Muscle of back (tissue), 13 donors: ENCODE data around the gene RXFP3. TPM values are rescaled to one million over a fixed set of nuclear protein-coding genes. Genes with fewer than 3 reads are reported as not detected.
"Not testable (repeated sequence)": the region's sequence is repeated elsewhere in the genome, so short reads cannot be mapped to it uniquely, and the experiment has no call there.

Experiments
- DNase-seq, 3 donors: peaks; one replicate each; pipeline versions ENCODE4 v3.0.0 to v3.0.0-alpha.2; 2013
- long read RNA-seq, 9 donors: transcript quantifications; one replicate each; lab custom pipeline, GENCODE V29; 2026
- polyA plus RNA-seq, 10 donors: library from polyadenylated mRNA; unstranded; fragments of 120-200 nt; gene quantifications; one replicate each; pipeline ENCODE4 v1.2.1, GENCODE V29; 2013; ENCODE audit not compliant: insufficient read length in 10 of 10

Gene RXFP3
- not detected for polyA plus RNA-seq
- long read RNA-seq, donor 1, result 0 reads
- long read RNA-seq, donor 2, result 0 reads
- long read RNA-seq, donor 3, result 0 reads
- long read RNA-seq, donor 4, result 0 reads
- long read RNA-seq, donor 5, result 0 reads
- long read RNA-seq, donor 6, result 0 reads
- long read RNA-seq, donor 7, result 0 reads
- long read RNA-seq, donor 8, result 0 reads
- long read RNA-seq, donor 9, result 0 reads

GRCh38 chr5:33936381-33937016 lies at the start of gene RXFP3:
Gene RXFP3 (plus strand): TSS chr5:33936386. CDS start chr5:33936741, 355 bp downstream.
- peak in 2 of 3 donors; percentile 25 to 74 for DNase-seq

- DNase-seq, result no peak
These were observed 48.9 kb upstream of the RXFP3 start for GRCh38 chr5:33887268-33887667.

- DNase-seq, result peak; percentile 52 to 82 (median 66)
These were observed 47.6 kb upstream of the RXFP3 start for GRCh38 chr5:33888587-33888986.

GRCh38 chr5:33890131-33891032 lies 45.8 kb upstream of the RXFP3 start:
- DNase-seq, result peak; percentile 44 to 80 (median 52)

GRCh38 chr5:33891446-33891787 lies 44.8 kb upstream of the RXFP3 start:
- no peak for DNase-seq

- DNase-seq, result peak; percentile 67 to 94 (median 83)
These were observed 44.2 kb upstream of the RXFP3 start, which contains the start of gene ADAMTS12 for GRCh38 chr5:33891788-33892619. Gene ADAMTS12 (minus strand): TSS chr5:33891990. CDS start chr5:33891856, 134 bp downstream.

- peak; percentile 62 to 91 (median 78) for DNase-seq
These were observed 43.5 kb upstream of the RXFP3 start for GRCh38 chr5:33892620-33893137.

GRCh38 chr5:33894566-33894965 lies 41.6 kb upstream of the RXFP3 start:
- DNase-seq, result no peak

- no peak for DNase-seq
These were observed 35.0 kb upstream of the RXFP3 start for GRCh38 chr5:33901156-33901555.

GRCh38 chr5:33903118-33903517 lies 33.1 kb upstream of the RXFP3 start:
- no peak for DNase-seq

- DNase-seq, result no peak
These were observed 30.8 kb upstream of the RXFP3 start for GRCh38 chr5:33905381-33905780.

GRCh38 chr5:33906248-33906647 lies 29.9 kb upstream of the RXFP3 start:
- not testable (repeated sequence) for DNase-seq

GRCh38 chr5:33914844-33915243 lies 21.3 kb upstream of the RXFP3 start:
- not testable (repeated sequence) for DNase-seq

- no peak for DNase-seq
These were observed 15.2 kb upstream of the RXFP3 start for GRCh38 chr5:33921002-33921401.

GRCh38 chr5:33925278-33925677 lies 10.9 kb upstream of the RXFP3 start:
- DNase-seq, result no peak

- DNase-seq, result peak in 1 of 3 donors; percentile 15
These were observed 8.5 kb upstream of the RXFP3 start for GRCh38 chr5:33927685-33928084.

- DNase-seq, result no peak
These were observed 7.9 kb upstream of the RXFP3 start for GRCh38 chr5:33928283-33928682.

GRCh38 chr5:33929925-33930690 lies 6.1 kb upstream of the RXFP3 start:
- DNase-seq, result no peak

- no peak for DNase-seq
These were observed 5.0 kb upstream of the RXFP3 start for GRCh38 chr5:33931136-33931535.

GRCh38 chr5:33933723-33934169 lies 2.4 kb upstream of the RXFP3 start:
- no peak for DNase-seq
